HCT116 (cell line): Measurements from ENCODE around the gene CYB5R3. TPM values are rescaled to one million over a fixed set of nuclear protein-coding genes. Genes with fewer than 3 reads are reported as not detected.

ENCODE experiments used
- ATAC-seq: fragments of 200-7000 bp; cut with Tn5 transposase; 2 replicates; pipeline ENCODE4 v1.9.1; 2020; ENCODE audit warnings: mild to moderate bottlenecking, moderate library complexity
- BruUV-seq: library from RNA; stranded (reverse); fragments of 400-500 nt; replicated peaks from 2 replicates; lab custom pipeline; 2021; lab: Mats Ljungman, UMichigan
- CTCF ChIA-PET: fragments of 300-600 bp; sonication (Branson Sonifier 250); formaldehyde crosslinking; loops from one replicate; lab custom pipeline; 2021; ENCODE audit warnings: antibody characterized with exemption; lab: Charles Lee
- POLR2A ChIA-PET: fragments of 300-600, 350-600 bp; sonication (Branson Sonifier 250); formaldehyde crosslinking; loops from one replicate; lab custom pipeline; 2021; ENCODE audit warnings: antibody characterized with exemption; lab: Charles Lee
- RAD21 ChIA-PET, 2 experiments: fragments of 300-600 bp; sonication (Branson Sonifier 250); formaldehyde crosslinking; loops; one replicate each; lab custom pipeline; 2023; ENCODE audit warnings: low total read pairs in 2 of 2; ENCODE audit not compliant: uncharacterized antibody in 2 of 2, unreplicated experiment in 2 of 2, low non-redundant PET in 1 of 2; lab: Charles Lee
- DNase-seq: peaks from one replicate; pipeline ENCODE4 v3.0.0-alpha.2; 2010; ENCODE audit warnings: low read depth, low spot score
- H2AFZ ChIP-seq: fragments of 200-600 bp; shearing (Covaris generic), sonication (generic); 2 replicates; pipeline ENCODE4 v1.6.1; 2017; ENCODE audit warnings: low read depth, mixed run types, mixed read lengths, antibody characterized with exemption, low read length; ENCODE audit not compliant: poor library complexity, severe bottlenecking
- H3K27ac ChIP-seq: 2 replicates; pipeline ENCODE4 v1.5.1; 2012; ENCODE audit warnings: low read depth, low read length
- H3K27me3 ChIP-seq: fragments of 200-600 bp; sonication (generic); 2 replicates; pipeline ENCODE4 v1.6.1; 2016; ENCODE audit warnings: mixed run types, low read length, mixed read lengths; ENCODE audit not compliant: insufficient read depth
- H3K36me3 ChIP-seq, 2 experiments: fragments of 200-500 bp in 1 of 2; fragments of 200-600 bp in 1 of 2; sonication (Bioruptor generic) in 1 of 2; sonication (generic) in 1 of 2; 2 replicates each; pipeline versions ENCODE4 v1.5.1 to v1.6.1; 2014 to 2016; ENCODE audit warnings: low read length in 2 of 2, inconsistent platforms in 1 of 2, mixed read lengths in 1 of 2, mixed run types in 1 of 2; ENCODE audit not compliant: insufficient read depth in 2 of 2, control insufficient read depth in 1 of 2
- H3K4me1 ChIP-seq, 2 experiments: fragments of 200-600 bp in 1 of 2; sonication (generic) in 1 of 2; 2 replicates each; pipeline versions ENCODE4 v1.5.1 to v1.6.1; 2012 to 2017; ENCODE audit warnings: low read length in 2 of 2, inconsistent platforms in 1 of 2, mild to moderate bottlenecking in 1 of 2, mixed read lengths in 1 of 2, mixed run types in 1 of 2, moderate library complexity in 1 of 2; ENCODE audit not compliant: insufficient read depth in 2 of 2, control insufficient read depth in 1 of 2
- H3K4me2 ChIP-seq: fragments of 200-600 bp; sonication (generic); 2 replicates; pipeline ENCODE4 v1.6.1; 2017; ENCODE audit warnings: mixed run types, low read length, mixed read lengths
- H3K4me3 ChIP-seq, 2 experiments: fragments of 200-600 bp in 1 of 2; sonication (generic) in 1 of 2; replicated peaks in 1 of 2; 2 replicates each; pipeline ENCODE4 v1.5.1; 2011 to 2016; ENCODE audit warnings: low read length in 2 of 2, control low read depth in 1 of 2, low read depth in 1 of 2, mild to moderate bottlenecking in 1 of 2, mixed read lengths in 1 of 2, mixed run types in 1 of 2
- H3K79me2 ChIP-seq: fragments of 200-600 bp; sonication (generic); 2 replicates; pipeline ENCODE4 v1.6.1; 2017; ENCODE audit warnings: mild to moderate bottlenecking, mixed run types, low read length, moderate library complexity, mixed read lengths; ENCODE audit not compliant: insufficient read depth
- H3K9ac ChIP-seq: fragments of 200-600 bp; sonication (generic); 2 replicates; pipeline ENCODE4 v1.6.1; 2016; ENCODE audit warnings: low read length, mixed read lengths
- H3K9me2 ChIP-seq: fragments of 200-600 bp; sonication (generic), shearing (Covaris generic); 2 replicates; pipeline ENCODE4 v1.6.1; 2017; ENCODE audit warnings: mixed run types, mild to moderate bottlenecking, moderate library complexity; ENCODE audit not compliant: insufficient read depth
- H3K9me3 ChIP-seq, 2 experiments: fragments of 200-500 bp in 1 of 2; fragments of 200-600 bp in 1 of 2; sonication (Bioruptor generic) in 1 of 2; sonication (generic) in 1 of 2; 2 replicates each; pipeline ENCODE4 v1.6.1; 2014 to 2017; ENCODE audit warnings: low read length in 2 of 2, mixed read lengths in 2 of 2, inconsistent platforms in 1 of 2, low read depth in 1 of 2, mild to moderate bottlenecking in 1 of 2, mixed run types in 1 of 2, moderate library complexity in 1 of 2; ENCODE audit not compliant: control insufficient read depth in 1 of 2, insufficient read depth in 1 of 2
- H4K20me1 ChIP-seq: fragments of 200-600 bp; sonication (generic), shearing (Covaris generic); 2 replicates; pipeline ENCODE4 v1.6.1; 2017; ENCODE audit warnings: mixed run types, mild to moderate bottlenecking, moderate library complexity; ENCODE audit not compliant: insufficient read depth
- ATF3 ChIP-seq: IDR thresholded peaks from 2 replicates; pipeline ENCODE4 v1.6.1; 2012
- CBX3 ChIP-seq: IDR thresholded peaks from 2 replicates; pipeline ENCODE4 v1.6.1; 2012; ENCODE audit warnings: low read depth
- CEBPB ChIP-seq: IDR thresholded peaks from 2 replicates; pipeline ENCODE4 v1.6.1; 2012; ENCODE audit warnings: low read depth
- CTCF ChIP-seq, 3 experiments: fragments of 200-600 bp in 1 of 3; sonication (generic) in 1 of 3; IDR thresholded peaks in 2 of 3; conservative IDR thresholded peaks in 1 of 3; 2 replicates each; pipeline ENCODE4 v1.5.1; 2012 to 2017; ENCODE audit warnings: low read depth in 2 of 3, low read length in 2 of 3, antibody characterized with exemption in 1 of 3, borderline replicate concordance in 1 of 3, control low read depth in 1 of 3, mild to moderate bottlenecking in 1 of 3, mixed read lengths in 1 of 3, mixed run types in 1 of 3, moderate library complexity in 1 of 3; ENCODE audit not compliant: insufficient read depth in 1 of 3
- EGR1 ChIP-seq: IDR thresholded peaks from 2 replicates; pipeline ENCODE4 v1.6.1; 2012; ENCODE audit warnings: low read depth
- EZH2 ChIP-seq: fragments of 200-600 bp; sonication (generic); IDR thresholded peaks from 2 replicates; pipeline ENCODE4 v1.6.1; 2017; ENCODE audit warnings: antibody characterized with exemption, mixed run types
- FOSL1 ChIP-seq: IDR thresholded peaks from 2 replicates; pipeline ENCODE4 v1.6.1; 2012; ENCODE audit warnings: low read depth
- MAX ChIP-seq: IDR thresholded peaks from 2 replicates; pipeline ENCODE4 v1.6.1; 2012
- POLR2AphosphoS5 ChIP-seq: IDR thresholded peaks from 2 replicates; pipeline ENCODE4 v1.6.1; 2011; ENCODE audit warnings: mild to moderate bottlenecking, low read depth, low read length, moderate library complexity
- REST ChIP-seq: IDR thresholded peaks from 2 replicates; pipeline ENCODE4 v1.6.1; 2012; ENCODE audit warnings: low read depth
- SIN3A ChIP-seq: IDR thresholded peaks from 2 replicates; pipeline ENCODE4 v1.6.1; 2012; ENCODE audit warnings: low read depth
- YY1 ChIP-seq: IDR thresholded peaks from 2 replicates; pipeline ENCODE4 v1.6.1; 2011; ENCODE audit warnings: low read length, low read depth, moderate library complexity, mild to moderate bottlenecking; ENCODE audit not compliant: insufficient replicate concordance; ENCODE audit errors: extremely low read depth
- ZFX ChIP-seq: fragments of 450-650 bp; IDR thresholded peaks from 2 replicates; pipeline ENCODE4 v1.6.1; 2017
- intact Hi-C: fragments of 100-400 bp; cut with micrococcal nuclease; formaldehyde crosslinking; loops from 2 replicates; pipeline ENCODE4 v1.10.0; 2022
- total RNA-seq: library from RNA; stranded (reverse); gene quantifications from one replicate; pipeline ENCODE4 v1.2.1, GENCODE V29; 2021; ENCODE audit not compliant: unreplicated experiment

Gene CYB5R3
- total RNA-seq, 1 experiment from 2014 or later: 127 TPM

GRCh38 chr22:42696331-42696967 is 47.3 kb upstream of the CYB5R3 start:
- DNase-seq (no peak), ATAC-seq (no peak)
- Histone ChIP-seq H2AFZ (no peak overlapping the region), H3K27me3 (no peaks in the 10 kb centered on the region), H3K36me3 (no peaks in the 10 kb centered on the region; a peak in 1 of 4 replicates), H3K9ac (no peak overlapping the region), H3K9me3 (no peaks in the 10 kb centered on the region), H3K4me3 (no peak overlapping the region), H3K9me2 (no peaks in the 10 kb centered on the region), H3K79me2 (no peaks in the 10 kb centered on the region; the same call in 1 of the 2 replicates), H3K4me1 (peaks cover 26 to 37% of the 10 kb centered on the region in 2 experiments), H3K4me2 (no peak overlapping the region), H3K27ac (no peak overlapping the region), H4K20me1 (no peaks in the 10 kb centered on the region)
- ChIA-PET RAD21 (no interaction called here), CTCF (no interaction called here), POLR2A (no interaction called here)
- no TSS peak for BruUV-seq
- intact Hi-C loops: no loop called here
- no peak for TF ChIP-seq SIN3A
- no peak for TF ChIP-seq CTCF (IDR thresholded peaks at IDR 0.05 in 2 of 3, conservative IDR thresholded peaks at IDR 0.05 in 1 of 3; ENCODE audit: borderline replicate concordance in 1 of 3, insufficient read depth in 1 of 3, low read depth in 2 of 3, low read length in 2 of 3)
- TF ChIP-seq YY1: no peak
- no peak for TF ChIP-seq CEBPB
- no peak for TF ChIP-seq REST
- TF ChIP-seq FOSL1: no peak
- TF ChIP-seq MAX: no peak
- no peak for TF ChIP-seq ATF3
- TF ChIP-seq EGR1: no peak
- TF ChIP-seq EZH2: no peak
- TF ChIP-seq ZFX: no peak
- no peak for TF ChIP-seq POLR2AphosphoS5
- TF ChIP-seq CBX3: no peak
